Naive thymus-derived CD4-positive, alpha-beta T cell (primary cell): ENCODE data around the gene CIB2. TPM values are rescaled to one million over a fixed set of nuclear protein-coding genes. Genes with fewer than 3 reads are reported as not detected.

Experiments
- ATAC-seq: fragments of 150-1000 bp; cut with Tn5 transposase; 2 replicates; pipeline ENCODE4 v1.10.0; 2021; ENCODE audit warnings: mild to moderate bottlenecking, moderate library complexity
- CTCF ChIA-PET: fragments of 350-600 bp; sonication (Branson Sonifier 250); formaldehyde crosslinking; loops from one replicate; lab custom pipeline; 2021; ENCODE audit warnings: antibody characterized with exemption; lab: Charles Lee
- POLR2A ChIA-PET: fragments of 350-600 bp; sonication (Branson Sonifier 250); formaldehyde crosslinking; loops from one replicate; lab custom pipeline; 2021; ENCODE audit warnings: antibody characterized with exemption, inconsistent platforms; lab: Charles Lee
- DNase-seq, 9 donors: peaks; one replicate each; pipeline versions ENCODE4 v3.0.0 to v3.0.0-alpha.2; 2020 to 2022; ENCODE audit warnings: mixed read lengths in 1 of 9
- H3K27ac ChIP-seq: one replicate; pipeline ENCODE4 v1.7.0; 2013; ENCODE audit warnings: mild to moderate bottlenecking, low read depth, low read length, moderate library complexity
- H3K27me3 ChIP-seq, 2 donors: one replicate each; pipeline ENCODE4 v1.7.0; 2013; ENCODE audit warnings: low read length in 2 of 2, mild to moderate bottlenecking in 2 of 2, moderate library complexity in 2 of 2; ENCODE audit not compliant: control insufficient read depth in 2 of 2, insufficient read depth in 2 of 2
- H3K36me3 ChIP-seq, 3 experiments: 1 replicate in 2 of 3; 2 replicates in 1 of 3; pipeline ENCODE4 v1.7.0; 2013; ENCODE audit warnings: low read length in 3 of 3, mild to moderate bottlenecking in 3 of 3, moderate library complexity in 1 of 3; ENCODE audit not compliant: insufficient read depth in 3 of 3, control insufficient read depth in 2 of 3
- H3K4me1 ChIP-seq, 2 donors: one replicate each; pipeline ENCODE4 v1.7.0; 2013; ENCODE audit warnings: low read length in 2 of 2, mild to moderate bottlenecking in 2 of 2, moderate library complexity in 1 of 2; ENCODE audit not compliant: control insufficient read depth in 2 of 2, insufficient read depth in 2 of 2
- H3K4me3 ChIP-seq: 2 replicates; pipeline ENCODE4 v1.7.0; 2013; ENCODE audit warnings: mild to moderate bottlenecking, low read length
- H3K9me3 ChIP-seq, 3 experiments: 1 replicate in 2 of 3; 2 replicates in 1 of 3; pipeline ENCODE4 v1.7.0; 2013; ENCODE audit warnings: low read length in 3 of 3; ENCODE audit not compliant: control insufficient read depth in 2 of 3
- H3K27ac Mint-ChIP-seq, 9 donors: one replicate each; pipeline ENCODE4 v1.8.0; 2020 to 2022; ENCODE audit warnings: mixed read lengths in 9 of 9, mild to moderate bottlenecking in 8 of 9, moderate library complexity in 5 of 9, inconsistent platforms in 2 of 9
- H3K27me3 Mint-ChIP-seq, 5 donors: one replicate each; pipeline ENCODE4 v1.8.0; 2021 to 2022; ENCODE audit warnings: mixed read lengths in 5 of 5, mild to moderate bottlenecking in 1 of 5
- H3K36me3 Mint-ChIP-seq, 5 donors: one replicate each; pipeline ENCODE4 v1.8.0; 2020 to 2022; ENCODE audit warnings: mixed read lengths in 5 of 5, mild to moderate bottlenecking in 3 of 5, inconsistent platforms in 1 of 5
- H3K4me1 Mint-ChIP-seq, 7 donors: one replicate each; pipeline ENCODE4 v1.8.0; 2020 to 2022; ENCODE audit warnings: mixed read lengths in 7 of 7, mild to moderate bottlenecking in 3 of 7, inconsistent platforms in 1 of 7
- H3K4me3 Mint-ChIP-seq, 10 donors: one replicate each; pipeline ENCODE4 v1.8.0; 2020 to 2022; ENCODE audit warnings: mild to moderate bottlenecking in 10 of 10, mixed read lengths in 10 of 10, moderate library complexity in 6 of 10, inconsistent platforms in 2 of 10
- H3K9me3 Mint-ChIP-seq, 11 donors: one replicate each; pipeline ENCODE4 v1.8.0; 2020 to 2022; ENCODE audit warnings: mixed read lengths in 11 of 11, mild to moderate bottlenecking in 4 of 11, inconsistent platforms in 1 of 11, moderate library complexity in 1 of 11
- intact Hi-C, 2 donors: fragments of 100-400 bp; cut with micrococcal nuclease; formaldehyde crosslinking; loops; one replicate each; pipeline ENCODE4 v1.15.1; 2023
- polyA plus RNA-seq, 2 donors: library from polyadenylated mRNA; unstranded; fragments of 300-500 nt; fragmentation: Illumina TruSeq; gene quantifications; one replicate each; pipeline ENCODE4 v1.2.3, GENCODE V29; 2021
- total RNA-seq, 6 experiments: library from RNA in 5 of 6; stranded (reverse) in 5 of 6; gene quantifications; 1 replicate in 5 of 6; 2 replicates in 1 of 6; pipeline ENCODE4 v1.2.3 and lab custom pipeline; 2021 to 2026

Gene CIB2
- total and polyA plus RNA-seq, 7 experiments from 2014 or later = 1.0 to 2.1 (median 1.8) TPM

GRCh38 chr15:78067328-78068228 is 63.7 kb downstream of the CIB2 start:
- Histone ChIP-seq H3K9me3 (no peaks in the 10 kb centered on the region), H3K4me1 (peaks cover 89 to 96% of the 10 kb centered on the region in 2 donors), H3K27ac (peak overlapping the region; percentile 69), H3K36me3 (no peaks in the 10 kb centered on the region), H3K27me3 (no peaks in the 10 kb centered on the region), H3K4me3 (peak overlapping the region; percentile 40)
- Mint-ChIP-seq H3K9me3 (no peaks in the 10 kb centered on the region), H3K4me3 (peak overlapping the region in 3 of 10 donors; percentile 82 to 87 (median 83)), H3K4me1 (peaks cover 8 to 66% (median 16%) of the 10 kb centered on the region in 7 donors), H3K27me3 (no peaks in the 10 kb centered on the region), H3K36me3 (peaks cover 0 to 17% (median 0%) of the 10 kb centered on the region in 5 donors), H3K27ac (peak overlapping the region in 4 of 9 donors; percentile 91 to 98 (median 94))
- DNase-seq (no peak), ATAC-seq (no peak)
- ChIA-PET CTCF (interaction anchor here (0.8 to 3.7 kb wide), 6 partner anchors 9 to 81 kb away, joined by 3 to 16 read pairs (median 8); no protein-coding TSS in a partner anchor), POLR2A (interaction anchor here (0.9 to 15.7 kb wide), 4 partner anchors 9 to 33 kb away, joined by 4 to 292 read pairs (median 47); partner anchors contain the start of gene TBC1D2B)
- intact Hi-C loops = loop anchor here (1.0 to 5.0 kb wide), 6 partner anchors 10 to 35 kb away; partner anchors contain the start of gene TBC1D2B (in 1 of the 2)

GRCh38 chr15:78065973-78066946 is 65.0 kb downstream of the CIB2 start:
- intact Hi-C loops = loop anchor here in 1 of 2 donors (5.0 kb wide), 1 partner anchor 36 kb away; no protein-coding TSS in a partner anchor
- ChIA-PET POLR2A (interaction anchor here (1.1 to 15.7 kb wide), 2 partner anchors 10 to 12 kb away, joined by 5 to 292 read pairs; partner anchors contain the start of gene TBC1D2B), CTCF (interaction anchor here (2.6 to 3.7 kb wide), 2 partner anchors 15 to 31 kb away, joined by 15 to 16 read pairs; no protein-coding TSS in a partner anchor)
- Histone ChIP-seq H3K9me3 (no peaks in the 10 kb centered on the region), H3K36me3 (no peaks in the 10 kb centered on the region), H3K4me3 (peak overlapping the region; percentile 25), H3K4me1 (peaks cover 85% of the 10 kb centered on the region in 2 donors), H3K27ac (peak overlapping the region; percentile 69), H3K27me3 (no peaks in the 10 kb centered on the region)
- H3K27me3 Mint-ChIP-seq = no peaks in the 10 kb centered on the region
- peaks cover 0 to 15% (median 0%) of the 10 kb centered on the region in 5 donors for H3K36me3 Mint-ChIP-seq
- DNase-seq (no peak), ATAC-seq (no peak)
- H3K4me1 Mint-ChIP-seq = peaks cover 0 to 66% (median 3%) of the 10 kb centered on the region in 7 donors
- peak overlapping the region in 3 of 10 donors; percentile 13 to 83 (median 20) for H3K4me3 Mint-ChIP-seq
- peak overlapping the region in 4 of 9 donors; percentile 59 to 98 (median 94) for H3K27ac Mint-ChIP-seq
- no peaks in the 10 kb centered on the region for H3K9me3 Mint-ChIP-seq

- DNase-seq (no peak), ATAC-seq (peak; percentile 24)
- Mint-ChIP-seq H3K4me1 (peaks cover 1 to 64% (median 3%) of the 10 kb centered on the region in 7 donors), H3K9me3 (no peaks in the 10 kb centered on the region), H3K27me3 (no peaks in the 10 kb centered on the region), H3K4me3 (no peak overlapping the region), H3K27ac (peak overlapping the region in 1 of 9 donors; percentile 94), H3K36me3 (peaks cover 0 to 15% (median 0%) of the 10 kb centered on the region in 5 donors)
- Histone ChIP-seq H3K4me3 (peak overlapping the region; percentile 25), H3K9me3 (no peaks in the 10 kb centered on the region), H3K27me3 (no peaks in the 10 kb centered on the region), H3K27ac (peak overlapping the region; percentile 17), H3K36me3 (no peaks in the 10 kb centered on the region), H3K4me1 (peaks cover 82 to 84% of the 10 kb centered on the region in 2 donors)
- POLR2A ChIA-PET = interaction anchor here (1.1 to 15.7 kb wide), 2 partner anchors 11 kb away, joined by 5 to 292 read pairs; partner anchors contain the start of gene TBC1D2B
- CTCF ChIA-PET = no interaction called here
- intact Hi-C loops = loop anchor here in 1 of 2 donors (5.0 kb wide), 1 partner anchor 37 kb away; no protein-coding TSS in a partner anchor
Measured at GRCh38 chr15:78065284-78065872, 65.9 kb downstream of the CIB2 start.

- no peak overlapping the region for H3K27ac ChIP-seq
- intact Hi-C loops = loop anchor here in 1 of 2 donors (1.0 kb wide), 1 partner anchor 8 kb away; no protein-coding TSS in a partner anchor
Measured at GRCh38 chr15:78064544-78064943, 66.7 kb downstream of the CIB2 start.

GRCh38 chr15:78063970-78064385 is 67.3 kb downstream of the CIB2 start:
- CTCF ChIA-PET = no interaction called here
- peaks cover 76 to 82% of the 10 kb centered on the region in 2 donors for H3K4me1 ChIP-seq
- no peak overlapping the region for H3K4me3 ChIP-seq
- POLR2A ChIA-PET = interaction anchor here (18.1 kb wide), 1 partner anchor 9 kb away, joined by 292 read pairs; the partner anchor contains the start of gene TBC1D2B
- no peaks in the 10 kb centered on the region for H3K36me3 ChIP-seq
- no peaks in the 10 kb centered on the region for H3K9me3 ChIP-seq
- Mint-ChIP-seq H3K36me3 (peaks cover 0 to 11% (median 0%) of the 10 kb centered on the region in 5 donors), H3K9me3 (no peaks in the 10 kb centered on the region), H3K27me3 (no peaks in the 10 kb centered on the region), H3K27ac (no peak overlapping the region), H3K4me3 (no peak overlapping the region), H3K4me1 (peaks cover 15 to 61% (median 17%) of the 10 kb centered on the region in 7 donors)
- DNase-seq (no peak), ATAC-seq (no peak)
- H3K27me3 ChIP-seq = no peaks in the 10 kb centered on the region
- H3K27ac ChIP-seq = no peak overlapping the region
- intact Hi-C loops = loop anchor here (1.0 kb wide), 2 partner anchors 8 to 13 kb away; no protein-coding TSS in a partner anchor

More at GRCh38 chr15:78064544-78064943, 66.7 kb downstream of the CIB2 start:
- no peak for DNase-seq
- POLR2A ChIA-PET = interaction anchor here (15.7 kb wide), 1 partner anchor 10 kb away, joined by 292 read pairs; no protein-coding TSS in a partner anchor
- Mint-ChIP-seq H3K4me3 (no peak overlapping the region), H3K27ac (no peak overlapping the region), H3K27me3 (no peaks in the 10 kb centered on the region), H3K9me3 (no peaks in the 10 kb centered on the region), H3K4me1 (peaks cover 9 to 61% (median 12%) of the 10 kb centered on the region in 7 donors), H3K36me3 (peaks cover 0 to 11% (median 0%) of the 10 kb centered on the region in 5 donors)
- ATAC-seq = no peak
- Histone ChIP-seq H3K27me3 (no peaks in the 10 kb centered on the region), H3K4me3 (no peak overlapping the region), H3K9me3 (no peaks in the 10 kb centered on the region), H3K4me1 (peaks cover 81 to 82% of the 10 kb centered on the region in 2 donors), H3K36me3 (no peaks in the 10 kb centered on the region)
- CTCF ChIA-PET = no interaction called here
